Adipose tissue (tissue), 3 donors: ENCODE results near the gene C2CD4C. TPM values are rescaled to one million over a fixed set of nuclear protein-coding genes. Genes with fewer than 3 reads are reported as not detected.
"Not testable (repeated sequence)": the region's sequence is repeated elsewhere in the genome, so short reads cannot be mapped to it uniquely, and the experiment has no call there.

Experiments used
- H3K27ac ChIP-seq: one replicate; pipeline ENCODE4 v1.5.1; 2013; ENCODE audit warnings: low read depth, low read length
- WGBS, 3 donors: extraction: QIAGEN DNeasy Blood & Tissue Kit; methylation state at CpG; one replicate each; pipeline ENCODE4 v1.1.7; 2013; 5-methylcytosine and 5-hydroxymethylcytosine counted together
- polyA plus RNA-seq, 3 donors: library from polyadenylated mRNA; stranded (reverse); fragments of 200-250 nt; gene quantifications; one replicate each; pipeline ENCODE4 v1.2.3, GENCODE V29; 2013
- donor health status: healthy with polysubstance abuse.
- donor health status: Bipolar disorder and iron deficiency.
- donor health status: healthy.

The C2CD4C gene
- polyA plus RNA-seq, 3 donors = 0.51 to 4.9 (median 4.5) TPM

- no peak overlapping the region for H3K27ac ChIP-seq
- WGBS, 3 donors = 50 to 66% (median 55%) methylated on average over 38 to 41 of the region's 41 CpGs
These were observed 2.7 kb downstream of the C2CD4C start for GRCh38 chr19:406135-406781.

GRCh38 chr19:405121-405965 is 3.6 kb downstream of the C2CD4C start:
- no peak overlapping the region for H3K27ac ChIP-seq
- WGBS, 3 donors = 33 to 37% (median 33%) methylated on average over 27 to 29 of the region's 29 CpGs

- no peak overlapping the region for H3K27ac ChIP-seq
- WGBS, 3 donors = 69 to 76% (median 72%) methylated on average over 36 to 38 of the region's 38 CpGs
These were observed 5.5 kb downstream of the C2CD4C start for GRCh38 chr19:403221-404027.

GRCh38 chr19:402786-403185 is 6.2 kb downstream of the C2CD4C start:
- WGBS, 3 donors = 85 to 92% (median 90%) methylated on average over 11 of the region's 11 CpGs
- H3K27ac ChIP-seq = no peak overlapping the region

- 14 to 37% (median 35%) methylated on average over 38 of the region's 38 CpGs for WGBS, 3 donors
- H3K27ac ChIP-seq = no peak overlapping the region
These were observed 7.0 kb downstream of the C2CD4C start for GRCh38 chr19:401866-402511.

GRCh38 chr19:400976-401865 is 7.7 kb downstream of the C2CD4C start:
- 76 to 86% (median 81%) methylated on average over 43 of the region's 43 CpGs for WGBS, 3 donors

GRCh38 chr19:399370-399769 is 9.6 kb downstream of the C2CD4C start:
- 61 to 87% (median 84%) methylated on average over 7 to 9 of the region's 9 CpGs for WGBS, 3 donors
- H3K27ac ChIP-seq = no peak overlapping the region

More at GRCh38 chr19:400976-401865, 7.7 kb downstream of the C2CD4C start:
- no peak overlapping the region for H3K27ac ChIP-seq

- WGBS, 3 donors = 67 to 84% (median 84%) methylated on average over 17 of the region's 17 CpGs
- no peak overlapping the region for H3K27ac ChIP-seq
These were observed 10.2 kb downstream of the C2CD4C start for GRCh38 chr19:398719-399118.

- no peak overlapping the region for H3K27ac ChIP-seq
- 84 to 93% (median 91%) methylated on average over 31 of the region's 31 CpGs for WGBS, 3 donors
These were observed 10.8 kb downstream of the C2CD4C start for GRCh38 chr19:397941-398706.

- WGBS, 3 donors = 54 to 62% (median 62%) methylated on average over 18 of the region's 18 CpGs
- no peak overlapping the region for H3K27ac ChIP-seq
These were observed 11.6 kb downstream of the C2CD4C start for GRCh38 chr19:397321-397720.

- H3K27ac ChIP-seq = no peak overlapping the region
These were observed 13.5 kb downstream of the C2CD4C start for GRCh38 chr19:395467-395866.

GRCh38 chr19:394857-395256 is 14.1 kb downstream of the C2CD4C start:
- 87 to 97% (median 95%) methylated on average over 1 of the region's 1 CpG for WGBS, 3 donors
- H3K27ac ChIP-seq = not testable (repeated sequence)

More at GRCh38 chr19:395467-395866, 13.5 kb downstream of the C2CD4C start:
- 71 to 94% (median 92%) methylated on average over 5 of the region's 5 CpGs for WGBS, 3 donors

GRCh38 chr19:393560-393959 is 15.4 kb downstream of the C2CD4C start:
- not testable (repeated sequence) for H3K27ac ChIP-seq

GRCh38 chr19:392375-392970 is 16.5 kb downstream of the C2CD4C start:
- H3K27ac ChIP-seq = no peak overlapping the region
- 51 to 58% (median 56%) methylated on average over 17 of the region's 17 CpGs for WGBS, 3 donors

- H3K27ac ChIP-seq = no peak overlapping the region
- WGBS, 3 donors = 79 to 91% (median 86%) methylated on average over 30 of the region's 30 CpGs
These were observed 17.1 kb downstream of the C2CD4C start for GRCh38 chr19:391726-392374.

- WGBS, 3 donors = 62 to 86% (median 83%) methylated on average over 2 of the region's 2 CpGs
- H3K27ac ChIP-seq = no peak overlapping the region
These were observed 17.8 kb downstream of the C2CD4C start for GRCh38 chr19:391207-391557.
